ENCODE results near the gene IGFBP4. TPM values are rescaled to one million over a fixed set of nuclear protein-coding genes. Genes with fewer than 3 reads are reported as not detected.
A peak's percentile ranks its signal among the peaks of the same experiment; 100 is the strongest.

Gene IGFBP4
- total RNA-seq, 4 donors from 2014 or later, result 209 to 428 (median 281) TPM

DNA sequence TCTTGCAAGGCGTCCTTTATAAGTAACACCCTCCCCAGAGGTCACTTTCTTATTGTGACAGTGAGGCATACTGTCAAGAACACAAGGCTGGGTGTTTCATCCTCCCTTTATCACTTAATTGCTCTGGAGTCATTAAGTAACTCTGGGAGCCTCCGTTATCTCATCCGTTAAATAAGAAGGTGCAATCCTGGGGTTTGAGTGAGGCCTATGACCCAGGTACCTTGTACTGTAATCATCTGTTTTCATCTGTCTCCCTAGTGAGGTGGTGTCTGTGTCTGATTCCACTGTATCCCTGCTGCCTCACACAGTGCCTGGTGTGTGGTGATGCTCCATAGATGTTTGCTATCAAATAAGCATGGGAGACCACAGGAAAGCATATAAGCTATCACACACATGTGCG is 40.4 kb downstream of the IGFBP4 start:
- Histone ChIP-seq H3K4me3 (no peak overlapping the region), H3K4me1 (peaks cover 0 to 19% (median 9%) of the 10 kb centered on the region in 3 donors), H3K27me3 (no peaks in the 10 kb centered on the region), H3K27ac (no peak overlapping the region), H3K9me3 (no peaks in the 10 kb centered on the region), H3K36me3 (no peaks in the 10 kb centered on the region)
- ATAC-seq, result no peak
- WGBS, 2 donors (ENCODE audit: low coverage in 1 of 2), result 80% methylated on average over 3 of the region's 4 CpGs; no CpG with 5 or more reads in 1 of the 2 donors
- TF ChIP-seq POLR2AphosphoS5 (IDR thresholded peaks at IDR 0.05) (no peak), EP300 (IDR thresholded peaks at IDR 0.05) (no peak), POLR2A (IDR thresholded peaks at IDR 0.05) (no peak)
- TF ChIP-seq, protein P1, sequence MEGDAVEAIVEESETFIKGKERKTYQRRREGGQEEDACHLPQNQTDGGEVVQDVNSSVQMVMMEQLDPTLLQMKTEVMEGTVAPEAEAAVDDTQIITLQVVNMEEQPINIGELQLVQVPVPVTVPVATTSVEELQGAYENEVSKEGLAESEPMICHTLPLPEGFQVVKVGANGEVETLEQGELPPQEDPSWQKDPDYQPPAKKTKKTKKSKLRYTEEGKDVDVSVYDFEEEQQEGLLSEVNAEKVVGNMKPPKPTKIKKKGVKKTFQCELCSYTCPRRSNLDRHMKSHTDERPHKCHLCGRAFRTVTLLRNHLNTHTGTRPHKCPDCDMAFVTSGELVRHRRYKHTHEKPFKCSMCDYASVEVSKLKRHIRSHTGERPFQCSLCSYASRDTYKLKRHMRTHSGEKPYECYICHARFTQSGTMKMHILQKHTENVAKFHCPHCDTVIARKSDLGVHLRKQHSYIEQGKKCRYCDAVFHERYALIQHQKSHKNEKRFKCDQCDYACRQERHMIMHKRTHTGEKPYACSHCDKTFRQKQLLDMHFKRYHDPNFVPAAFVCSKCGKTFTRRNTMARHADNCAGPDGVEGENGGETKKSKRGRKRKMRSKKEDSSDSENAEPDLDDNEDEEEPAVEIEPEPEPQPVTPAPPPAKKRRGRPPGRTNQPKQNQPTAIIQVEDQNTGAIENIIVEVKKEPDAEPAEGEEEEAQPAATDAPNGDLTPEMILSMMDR (IDR thresholded peaks at IDR 0.05), result no peak

DNA sequence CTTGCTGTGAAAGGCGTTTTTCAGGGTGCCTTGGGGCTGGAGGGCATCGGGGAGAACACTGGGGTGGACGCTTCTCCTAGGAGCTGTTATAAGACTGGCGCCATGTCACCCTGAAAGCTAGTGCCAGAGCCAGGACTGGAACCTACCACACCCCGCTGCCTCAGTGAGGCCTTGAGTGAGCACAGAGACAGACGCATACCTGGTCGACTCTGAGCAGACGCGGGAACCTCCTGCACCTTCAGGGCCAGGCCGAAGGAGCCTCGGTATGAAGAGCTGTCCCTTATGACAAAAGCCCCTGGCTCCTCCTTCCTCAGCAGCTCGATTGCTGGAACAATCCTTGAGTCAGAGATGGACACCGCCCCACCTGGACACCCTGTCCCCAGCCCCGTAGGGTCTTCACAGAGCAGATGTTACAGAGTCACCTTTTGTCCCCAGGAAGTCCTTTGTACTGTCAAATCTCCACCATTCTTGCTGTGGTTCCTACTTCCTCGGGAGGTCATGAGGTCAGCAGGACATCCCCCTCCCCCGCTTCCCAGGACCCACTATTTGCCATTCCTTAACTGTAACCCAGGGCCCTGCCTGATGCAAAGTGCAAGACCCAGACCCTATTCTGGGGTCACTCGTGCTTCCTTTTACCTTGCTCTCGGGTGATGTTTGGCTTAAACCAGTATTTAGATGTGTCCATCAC is 41.2 kb downstream of the IGFBP4 start:
- TF ChIP-seq POLR2A (IDR thresholded peaks at IDR 0.05) (no peak), POLR2AphosphoS5 (IDR thresholded peaks at IDR 0.05) (no peak), EP300 (IDR thresholded peaks at IDR 0.05) (no peak)
- TF ChIP-seq, protein P1 (IDR thresholded peaks at IDR 0.05), result no peak
- Histone ChIP-seq H3K36me3 (no peaks in the 10 kb centered on the region), H3K4me1 (peaks cover 0 to 19% (median 9%) of the 10 kb centered on the region in 3 donors), H3K27me3 (no peaks in the 10 kb centered on the region), H3K4me3 (no peak overlapping the region), H3K9me3 (no peaks in the 10 kb centered on the region), H3K27ac (no peak overlapping the region)
- WGBS, 2 donors (ENCODE audit: low coverage in 1 of 2), result 64 to 90% methylated on average over 5 to 6 of the region's 18 CpGs
- ATAC-seq, result no peak

DNA sequence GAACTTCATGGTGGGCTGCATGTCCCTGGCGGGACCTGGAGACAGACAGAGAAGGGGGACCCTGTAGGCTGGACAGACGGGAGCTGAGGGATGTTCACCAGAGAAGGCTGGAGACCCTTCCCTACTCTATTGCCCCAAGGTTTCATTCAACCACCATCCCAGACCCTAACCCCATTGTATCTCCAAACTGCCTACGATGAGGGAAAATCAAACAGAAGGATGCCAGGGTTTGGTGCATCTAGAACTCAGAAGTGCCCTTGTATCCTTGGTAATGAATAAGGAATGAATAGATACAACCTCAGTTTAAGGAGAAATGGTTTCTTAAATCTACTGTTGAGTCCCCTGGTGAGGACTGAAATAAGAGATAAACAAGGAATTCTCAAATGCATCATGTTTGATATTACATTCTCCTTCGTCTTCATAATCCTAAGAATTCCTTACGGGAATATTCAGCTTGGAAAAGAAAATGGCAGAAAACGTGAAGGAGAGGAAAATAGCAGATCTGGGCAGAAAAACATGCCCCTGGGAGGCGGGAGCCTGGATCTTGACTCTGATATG is 41.8 kb downstream of the IGFBP4 start:
- 80 to 88% methylated on average over 3 to 6 of the region's 7 CpGs for WGBS, 2 donors (ENCODE audit: low coverage in 1 of 2)
- no peak for ATAC-seq
- Histone ChIP-seq H3K27ac (peak overlapping the region in 2 of 4 donors; percentile 75), H3K4me1 (peaks cover 0 to 24% (median 11%) of the 10 kb centered on the region in 3 donors), H3K27me3 (no peaks in the 10 kb centered on the region), H3K9me3 (no peaks in the 10 kb centered on the region), H3K36me3 (no peaks in the 10 kb centered on the region), H3K4me3 (no peak overlapping the region)
- TF ChIP-seq POLR2AphosphoS5 (IDR thresholded peaks at IDR 0.05), result no peak
- no peak for TF ChIP-seq POLR2A (IDR thresholded peaks at IDR 0.05)
- TF ChIP-seq EP300 (IDR thresholded peaks at IDR 0.05), result no peak
- TF ChIP-seq, protein P1 (IDR thresholded peaks at IDR 0.05), result no peak

DNA sequence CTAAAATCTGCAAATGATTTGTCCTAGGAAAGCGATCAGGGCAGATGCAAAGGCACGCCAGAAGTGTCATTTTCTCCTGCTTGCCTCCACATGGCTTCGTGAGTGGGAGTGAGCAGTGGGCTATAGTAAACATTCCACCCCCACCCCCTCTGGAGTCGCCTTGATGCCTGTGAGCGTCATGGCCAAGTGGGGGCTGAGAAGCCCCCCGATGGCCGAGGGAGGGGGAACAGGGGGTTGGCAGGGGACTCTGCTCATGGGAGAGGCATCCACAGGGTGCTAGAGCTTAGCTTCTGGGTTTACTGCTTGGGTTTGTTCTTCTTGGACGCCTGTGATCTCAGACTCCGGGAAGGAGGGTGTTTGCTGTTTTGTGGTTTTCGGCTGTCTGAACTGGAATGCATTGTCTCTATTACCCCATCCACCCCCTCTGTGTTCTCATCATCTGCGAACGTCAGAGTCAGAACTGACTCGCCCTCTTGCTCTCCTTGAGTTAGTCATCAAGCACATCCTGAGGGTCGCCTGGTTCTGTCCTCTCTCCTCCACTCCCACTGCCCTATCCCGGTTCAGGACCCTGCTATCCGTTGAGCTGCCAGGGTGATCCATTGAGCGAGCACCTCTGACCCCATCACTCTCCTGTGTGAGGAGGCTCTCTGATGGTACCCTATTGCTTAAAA is 42.7 kb downstream of the IGFBP4 start:
- TF ChIP-seq POLR2AphosphoS5 (IDR thresholded peaks at IDR 0.05) (peak; percentile 42), EP300 (IDR thresholded peaks at IDR 0.05) (no peak)
- peak; percentile 85 for ATAC-seq
- 51 to 63% methylated on average over 7 to 15 of the region's 17 CpGs for WGBS, 2 donors (ENCODE audit: low coverage in 1 of 2)
- Histone ChIP-seq H3K9me3 (no peaks in the 10 kb centered on the region), H3K4me3 (no peak overlapping the region), H3K27me3 (no peaks in the 10 kb centered on the region), H3K36me3 (no peaks in the 10 kb centered on the region), H3K27ac (peak overlapping the region in 3 of 4 donors; percentile 35 to 75 (median 75)), H3K4me1 (peaks cover 0 to 33% (median 20%) of the 10 kb centered on the region in 3 donors)

DNA sequence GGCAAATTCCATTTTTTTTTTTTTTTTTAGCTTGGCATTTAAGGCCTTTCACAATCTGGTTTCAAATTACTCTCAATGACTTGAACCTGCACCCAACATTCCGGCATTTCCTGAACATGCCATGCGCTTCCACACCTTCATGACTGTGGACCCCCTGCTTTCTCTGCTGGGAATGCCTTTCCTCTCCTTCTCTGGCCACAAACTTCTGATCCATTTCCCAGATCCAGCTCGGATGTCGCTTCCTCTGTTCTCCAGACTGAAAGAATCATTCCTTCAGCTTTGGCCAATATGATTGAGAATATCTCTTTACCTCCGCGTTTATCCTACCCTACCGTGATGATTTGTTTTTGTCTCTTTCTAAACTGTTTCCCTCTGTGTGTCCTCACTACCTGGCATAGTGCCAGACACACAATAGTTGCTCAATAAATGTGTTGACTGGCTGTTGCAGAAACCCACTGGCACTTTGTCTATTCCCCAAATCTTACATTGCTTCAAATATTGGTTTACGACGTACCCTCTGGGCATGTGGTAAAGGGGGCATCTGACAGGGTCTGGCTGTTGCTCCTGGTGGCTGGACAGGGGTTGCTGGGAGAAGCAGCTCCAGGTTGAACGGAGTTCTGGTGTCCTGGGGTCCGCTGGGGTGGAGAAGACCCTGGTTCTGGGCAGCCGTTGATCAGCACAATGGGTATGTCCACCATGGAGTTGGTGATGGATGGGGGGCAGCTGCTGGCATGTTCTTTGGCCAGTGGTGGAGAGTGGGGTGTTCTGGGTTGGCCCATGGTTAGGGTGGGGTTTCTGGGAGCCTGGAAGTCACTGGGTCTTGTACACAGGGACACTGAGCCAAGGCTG is 43.5 kb downstream of the IGFBP4 start:
- Histone ChIP-seq H3K9me3 (no peaks in the 10 kb centered on the region), H3K27ac (peak overlapping the region in 3 of 4 donors; percentile 35 to 75 (median 61)), H3K4me1 (peaks cover 0 to 41% (median 20%) of the 10 kb centered on the region in 3 donors), H3K4me3 (no peak overlapping the region), H3K36me3 (no peaks in the 10 kb centered on the region), H3K27me3 (no peaks in the 10 kb centered on the region)
- WGBS, 2 donors (ENCODE audit: low coverage in 1 of 2), result 83 to 87% methylated on average over 9 to 10 of the region's 12 CpGs
- no peak for ATAC-seq
- no peak for TF ChIP-seq POLR2A (IDR thresholded peaks at IDR 0.05)
- TF ChIP-seq EP300 (IDR thresholded peaks at IDR 0.05), result no peak
- no peak for TF ChIP-seq POLR2AphosphoS5 (IDR thresholded peaks at IDR 0.05)
- TF ChIP-seq, protein P1 (IDR thresholded peaks at IDR 0.05), result no peak
